ENCODE measurements around the gene PGBD5.

Gene PGBD5

DNA sequence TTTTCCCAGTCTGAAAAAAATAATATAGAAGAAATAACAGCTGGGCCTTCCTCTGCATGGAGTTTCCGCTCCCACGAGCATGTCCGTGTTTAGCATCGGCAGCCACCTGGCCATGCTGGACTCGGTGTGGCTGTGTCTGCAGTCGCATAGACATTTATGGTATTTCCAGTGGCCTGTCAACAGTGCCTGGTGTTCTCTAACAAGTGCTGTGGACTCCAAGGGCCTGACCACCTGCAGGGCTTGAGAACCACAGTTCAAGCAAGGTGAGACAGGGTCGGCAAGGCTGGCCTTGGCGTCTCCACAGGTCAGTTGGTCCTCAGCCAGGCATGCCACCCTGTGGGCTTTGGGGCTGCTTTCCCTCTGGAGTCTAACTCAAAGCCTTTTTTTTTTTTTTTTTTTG is 124.8 kb downstream of the PGBD5 start:
- DNase-seq (ENCODE audit: low read depth) = no peak

DNA sequence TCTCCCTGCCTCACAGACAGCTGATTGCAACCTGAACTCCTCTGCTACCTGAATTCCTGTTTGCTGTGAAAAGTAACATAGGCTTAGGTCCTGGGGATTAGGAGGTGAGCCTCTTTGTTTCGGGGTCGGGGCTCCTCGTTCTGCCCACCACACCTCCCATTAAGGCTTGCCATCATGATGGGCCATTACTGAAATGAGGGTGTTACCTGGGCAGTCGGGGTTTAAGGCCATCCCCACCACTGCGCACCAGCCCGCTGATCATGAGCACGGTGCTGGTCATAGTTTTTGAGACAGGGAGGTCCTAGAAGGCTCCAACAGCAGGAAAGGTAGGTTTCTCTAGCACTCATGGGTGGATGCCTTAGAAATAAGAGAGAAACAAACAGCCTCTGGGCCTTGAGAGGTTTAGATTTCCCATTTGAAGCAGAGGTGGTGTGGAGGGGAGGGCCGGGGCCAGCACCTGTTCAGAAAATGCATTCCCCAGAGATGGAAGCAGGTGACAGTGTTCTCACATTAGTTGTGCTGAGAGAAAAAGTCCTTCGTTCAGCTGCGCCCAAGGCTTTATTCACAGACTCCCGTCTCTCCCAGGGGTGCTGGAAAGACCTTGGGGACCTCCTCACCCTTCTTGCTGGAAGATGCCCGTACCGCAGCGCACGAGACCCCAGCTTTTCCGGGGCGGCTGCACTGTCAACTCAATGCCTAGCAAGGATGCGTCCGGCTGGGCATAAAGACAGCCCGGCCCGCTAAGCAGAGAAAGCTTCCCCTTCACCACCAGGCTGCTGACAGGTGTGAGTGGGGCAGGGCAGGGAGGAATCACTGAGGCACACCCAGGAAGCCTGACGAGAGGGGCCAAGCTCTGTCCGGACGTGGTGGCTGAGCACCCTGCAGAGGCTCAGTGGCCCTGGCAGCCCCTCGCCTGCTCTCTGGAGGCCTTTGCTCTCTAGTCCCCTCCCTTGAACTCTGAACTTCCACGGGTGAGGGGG is 125.5 kb downstream of the PGBD5 start:
- DNase-seq (ENCODE audit: low read depth) = no peak

DNA sequence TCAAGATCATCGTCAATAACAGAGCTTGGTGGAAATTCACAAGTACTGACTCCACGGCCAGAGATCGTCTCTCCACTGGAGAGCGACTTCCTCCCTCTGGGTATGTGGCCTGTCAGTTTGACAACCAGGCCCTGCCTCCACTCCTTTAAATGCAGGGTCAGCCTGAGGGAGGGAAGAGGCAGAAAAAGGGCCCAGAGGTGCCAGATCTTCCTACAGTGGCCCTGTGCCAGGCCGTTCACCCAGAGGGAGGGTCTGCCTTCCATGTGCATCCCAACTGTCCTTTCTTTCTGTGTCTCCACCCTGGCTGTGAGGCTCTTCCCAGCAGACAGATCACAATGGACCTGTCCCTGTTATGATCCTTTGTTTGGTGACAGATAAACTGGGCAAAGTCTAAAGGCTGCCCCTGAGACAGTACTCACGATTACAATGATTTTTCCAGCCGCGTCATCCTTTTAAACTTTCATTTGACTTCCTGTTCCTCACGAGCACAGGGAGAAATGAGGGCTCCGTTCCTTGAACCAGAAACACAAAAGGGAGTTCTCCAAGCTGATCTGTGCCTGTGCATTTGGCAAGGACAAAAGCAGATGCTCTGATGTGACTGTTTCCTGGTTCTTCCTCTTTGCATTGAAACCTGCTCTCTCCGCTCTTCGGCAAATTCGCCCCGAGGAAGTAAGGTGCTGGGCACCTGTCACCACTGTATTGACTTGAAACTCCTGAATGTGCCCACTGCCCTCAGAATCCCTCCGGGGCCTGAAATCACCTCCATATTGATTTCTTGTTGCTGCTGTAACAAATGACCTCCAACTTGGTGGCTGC is 126.7 kb downstream of the PGBD5 start:
- DNase-seq (ENCODE audit: low read depth) = no peak

DNA sequence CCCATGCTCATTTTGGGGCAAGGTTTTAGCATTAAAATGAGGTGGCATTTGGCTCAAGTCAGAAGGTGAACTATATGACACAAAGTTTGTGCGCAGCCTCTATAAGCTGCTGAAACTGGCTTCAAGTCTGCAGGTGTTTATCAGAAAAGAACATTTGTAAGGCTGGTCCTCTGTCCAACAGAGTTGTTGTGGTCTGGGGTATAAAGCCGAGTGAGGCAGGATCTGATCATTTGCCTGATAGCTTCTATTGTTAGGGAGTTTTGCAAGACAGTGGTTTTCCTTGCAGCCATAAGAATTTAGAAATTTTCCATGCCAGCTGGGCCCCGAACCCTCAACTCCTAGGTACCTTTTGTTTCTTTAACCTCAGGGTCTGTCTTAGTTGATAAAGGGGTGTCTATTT is 130.8 kb downstream of the PGBD5 start:
- DNase-seq (ENCODE audit: low read depth) = no peak

DNA sequence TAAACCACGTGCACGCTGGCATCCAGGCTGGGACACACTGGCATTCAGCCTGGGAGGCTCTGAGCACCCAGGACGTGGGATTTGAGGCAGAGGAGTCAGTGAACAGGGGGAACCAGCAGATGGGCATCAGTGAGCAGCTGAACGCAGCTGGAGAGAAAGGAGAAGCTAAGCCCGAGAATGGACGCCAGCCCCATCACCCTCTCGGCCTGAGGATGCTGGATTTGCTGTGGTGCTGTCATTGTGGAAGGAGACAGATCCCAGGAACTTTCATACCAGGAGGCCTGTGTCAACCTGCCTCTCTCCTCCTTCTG is 132.8 kb downstream of the PGBD5 start:
- no peak for DNase-seq (ENCODE audit: low read depth)

DNA sequence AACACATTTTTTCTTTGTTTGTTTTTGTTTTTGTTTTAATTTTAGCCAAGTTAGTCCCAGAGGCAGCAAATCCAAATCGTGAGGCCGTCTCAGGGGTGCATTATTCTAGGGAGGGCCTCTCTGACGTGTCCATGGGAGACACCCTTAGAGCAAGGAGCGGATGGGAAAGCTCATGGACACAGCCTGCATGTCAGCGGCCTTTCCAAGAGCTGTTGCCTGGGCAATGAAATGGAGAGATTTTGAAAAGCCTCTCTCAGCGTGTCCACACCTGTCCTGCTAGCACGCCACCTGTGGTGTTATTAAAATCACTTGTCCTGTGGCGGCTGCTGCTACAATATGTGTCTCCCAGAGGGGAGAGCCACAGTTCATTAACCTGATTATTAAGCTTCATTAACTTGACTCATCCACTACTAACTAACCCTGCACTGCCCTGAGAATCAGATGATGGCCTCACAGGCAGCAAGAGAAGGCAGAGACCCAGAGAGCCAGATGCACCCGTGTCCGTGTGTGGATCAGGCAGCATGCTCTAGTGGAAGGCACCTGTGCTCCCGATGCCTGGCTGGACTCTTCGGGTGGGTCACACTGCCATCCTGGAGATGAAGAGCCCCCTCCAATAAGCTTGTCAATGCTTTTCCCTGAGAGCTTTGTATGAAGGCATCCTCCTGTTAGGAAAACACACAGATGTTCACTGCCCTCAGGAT is 133.3 kb downstream of the PGBD5 start:
- no peak for DNase-seq (ENCODE audit: low read depth)

DNA sequence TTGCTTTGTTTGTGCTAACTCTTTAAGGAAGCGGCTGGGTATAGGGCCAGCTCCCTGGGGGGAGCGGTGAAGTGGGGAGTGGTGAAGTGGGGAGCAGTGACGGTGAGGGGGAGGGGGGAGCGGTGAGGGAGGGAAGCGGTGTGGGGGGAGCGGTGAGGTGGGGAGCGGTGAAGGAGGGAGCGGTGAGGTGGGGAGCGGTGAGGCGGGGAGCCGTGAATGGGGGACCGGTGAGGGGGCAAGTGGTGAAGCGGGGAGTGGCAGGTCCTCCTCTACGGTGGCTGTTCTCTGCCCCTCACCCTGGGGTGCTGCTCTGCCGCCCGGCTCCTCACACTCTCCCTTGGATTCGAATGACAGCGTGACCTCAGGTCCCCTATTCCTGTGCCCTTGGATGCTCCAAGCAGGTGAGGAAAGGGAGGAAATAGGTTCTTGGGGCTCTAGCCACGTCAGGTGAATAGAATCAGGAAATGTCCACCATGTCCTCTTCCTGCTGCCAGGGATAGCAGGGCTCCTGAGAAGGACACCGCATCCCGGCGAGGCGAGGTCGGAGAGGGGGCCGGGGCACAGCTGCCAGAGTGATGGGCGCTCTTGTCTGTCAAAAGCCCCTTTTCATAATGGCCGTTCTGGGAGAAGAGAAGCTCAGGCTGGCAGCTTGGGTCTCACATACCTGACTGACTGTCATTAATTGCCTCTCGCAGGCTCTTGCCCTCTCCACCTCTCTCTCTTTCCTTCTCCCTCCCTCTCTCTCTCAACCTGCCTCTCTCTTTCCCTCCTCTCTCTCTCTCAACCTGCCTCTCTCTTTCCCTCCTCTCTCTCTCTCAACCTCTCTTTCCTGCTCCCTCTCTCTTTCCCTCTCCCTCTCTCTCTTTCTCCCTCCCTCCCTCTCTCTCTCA is 134.2 kb downstream of the PGBD5 start:
- no peak for DNase-seq (ENCODE audit: low read depth)

DNA sequence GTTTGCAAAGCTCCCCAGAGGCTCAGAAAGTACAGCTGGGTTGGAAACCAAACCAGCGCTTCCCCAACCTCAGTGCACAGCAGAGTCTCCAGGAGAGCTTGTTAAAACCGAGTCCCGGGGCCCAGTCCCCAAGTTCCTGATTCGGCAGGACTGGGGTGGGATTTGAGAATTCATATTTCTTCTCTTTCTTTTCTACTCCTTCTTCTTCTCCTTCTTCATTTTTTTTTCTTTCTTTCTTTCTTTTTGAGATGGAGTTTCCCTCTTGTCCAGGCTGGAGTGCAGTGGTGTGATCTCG is 136.8 kb downstream of the PGBD5 start:
- no peak for DNase-seq (ENCODE audit: low read depth)

DNA sequence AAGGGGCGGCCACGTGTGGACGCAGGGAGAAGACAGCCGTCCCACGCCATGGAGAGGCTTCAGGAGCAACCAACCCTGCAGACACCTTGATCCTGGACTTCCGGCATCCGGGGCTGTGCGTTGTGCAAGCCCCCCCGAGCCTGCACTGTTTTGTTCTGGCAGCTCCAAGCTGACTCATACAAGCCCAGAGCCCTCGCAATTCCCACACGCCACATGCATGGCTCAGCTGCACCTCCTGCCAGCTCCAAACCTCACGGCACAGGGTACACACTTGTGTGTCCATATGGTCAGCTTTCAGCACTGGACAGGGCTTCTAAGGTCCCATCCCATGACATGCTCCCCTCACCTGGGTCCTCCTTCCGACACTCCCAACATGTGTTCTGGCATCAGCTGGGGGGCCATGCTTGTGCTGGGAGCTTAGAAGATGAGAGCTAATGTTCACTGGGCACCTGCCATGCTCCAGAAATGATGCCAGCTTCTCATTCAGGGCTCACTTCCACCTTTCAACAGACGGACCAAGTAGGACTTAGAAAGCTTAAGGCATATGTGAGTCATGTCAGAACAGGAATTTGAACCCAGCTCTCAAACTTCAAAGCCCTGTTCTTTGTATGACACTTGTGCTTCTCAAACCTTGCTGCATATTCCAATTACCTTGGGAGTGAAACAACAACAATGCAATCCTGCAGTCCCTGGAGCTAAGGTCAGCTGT is 137.3 kb downstream of the PGBD5 start:
- no peak for DNase-seq (ENCODE audit: low read depth)

DNA sequence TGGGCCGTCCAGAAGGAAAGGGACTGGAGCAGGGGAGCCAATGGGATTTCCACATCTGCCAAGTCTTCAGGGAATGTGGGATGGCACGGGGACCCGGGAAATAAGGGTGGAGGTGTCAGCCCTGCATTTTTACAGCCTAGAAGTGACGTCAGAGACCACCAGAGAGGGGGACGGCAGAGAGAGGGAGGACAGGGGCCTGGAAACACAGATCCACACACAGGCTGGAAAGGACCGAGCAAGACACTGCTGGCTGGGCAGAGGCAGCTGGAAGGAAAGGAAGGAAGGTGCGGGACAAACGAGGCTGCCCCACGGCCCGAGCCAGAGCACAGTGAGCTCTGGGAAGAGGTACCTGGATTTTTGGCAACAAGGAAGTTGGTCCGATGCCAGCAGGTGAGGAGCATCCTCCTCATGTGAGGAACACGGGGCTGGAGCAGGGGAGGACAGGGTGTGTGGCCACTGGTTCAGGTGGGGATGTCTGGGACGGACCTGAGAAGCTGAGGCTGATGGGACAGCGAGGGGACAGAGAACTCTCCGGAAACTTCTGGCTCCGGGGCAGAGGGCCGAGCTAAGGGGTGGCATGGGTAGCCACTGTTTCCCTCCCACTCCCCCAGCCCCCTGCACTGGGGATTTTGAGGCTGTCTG is 138.3 kb downstream of the PGBD5 start:
- no peak for DNase-seq (ENCODE audit: low read depth)

DNA sequence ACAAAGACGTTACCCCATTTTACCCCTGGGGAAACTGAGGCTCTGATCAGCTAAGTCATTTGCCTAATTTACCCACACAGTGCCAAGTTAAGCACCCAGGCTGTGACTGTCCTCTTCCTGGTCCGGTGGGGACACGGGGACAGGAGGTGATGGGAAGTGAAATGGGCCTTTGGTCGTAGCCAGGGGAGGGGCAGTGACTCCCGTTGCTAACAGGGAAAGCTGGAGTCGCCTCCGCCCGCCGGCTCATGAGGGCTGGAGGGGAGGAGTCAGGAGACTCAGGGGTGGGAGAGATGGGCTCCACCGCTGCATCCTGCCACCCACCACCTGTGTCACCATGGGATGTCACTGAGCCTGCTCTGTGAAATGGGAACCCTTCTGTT is 139.3 kb downstream of the PGBD5 start:
- no peak for DNase-seq (ENCODE audit: low read depth)

DNA sequence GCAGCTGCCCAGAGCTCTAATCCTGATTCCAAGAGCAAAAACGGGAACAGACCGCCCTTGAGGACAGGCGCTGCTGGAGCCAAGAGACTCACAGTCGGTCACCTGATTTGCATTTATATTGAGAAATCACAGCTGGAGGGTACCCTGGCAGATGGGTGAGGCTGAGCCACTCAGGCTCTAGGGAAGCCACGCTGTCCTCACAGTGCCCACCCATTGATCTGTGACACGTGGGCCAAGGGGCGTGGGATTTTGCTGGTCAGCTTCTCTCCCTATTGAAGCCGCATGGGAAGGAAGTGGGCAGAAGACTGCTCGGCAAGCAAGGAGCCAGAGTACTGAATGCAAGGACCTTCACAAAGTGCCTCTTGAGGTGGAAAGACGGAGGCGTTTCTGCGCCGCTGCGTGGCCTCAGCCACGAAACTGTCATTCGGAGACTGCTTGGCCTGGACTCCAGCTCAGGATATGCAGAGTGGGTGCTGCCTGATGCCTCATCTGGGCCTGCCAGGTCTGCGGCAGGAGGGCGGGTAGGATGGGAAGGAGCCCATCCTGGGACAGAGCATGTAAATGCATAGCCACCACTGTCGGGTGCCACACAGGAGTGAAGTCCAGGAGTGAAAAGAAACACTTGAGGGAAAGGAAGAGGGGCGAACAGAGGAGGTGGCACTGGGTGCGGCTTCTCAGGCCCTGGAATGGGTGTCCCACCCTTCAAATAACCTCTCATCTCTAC is 139.8 kb downstream of the PGBD5 start:
- DNase-seq (ENCODE audit: low read depth) = no peak

DNA sequence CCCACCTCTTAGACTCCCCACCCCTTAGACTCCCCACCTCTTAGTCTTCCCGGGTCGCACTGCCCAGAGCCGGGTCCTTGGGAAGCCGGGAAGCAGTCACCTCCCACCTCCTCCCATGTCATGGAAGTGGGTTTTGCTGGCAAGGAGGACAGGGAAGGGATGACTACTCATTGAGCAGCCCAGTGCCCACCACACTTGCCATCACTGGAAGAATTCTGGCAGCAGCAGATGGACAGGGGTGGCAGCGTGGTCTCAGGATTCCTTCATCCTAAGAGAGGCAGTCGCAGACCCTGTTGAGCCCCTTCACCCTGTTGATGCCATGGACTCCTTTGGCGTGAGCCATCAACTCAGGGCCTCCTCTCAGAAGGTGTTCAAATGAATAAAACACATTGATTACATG is 140.8 kb downstream of the PGBD5 start:
- DNase-seq (ENCODE audit: low read depth) = no peak

DNA sequence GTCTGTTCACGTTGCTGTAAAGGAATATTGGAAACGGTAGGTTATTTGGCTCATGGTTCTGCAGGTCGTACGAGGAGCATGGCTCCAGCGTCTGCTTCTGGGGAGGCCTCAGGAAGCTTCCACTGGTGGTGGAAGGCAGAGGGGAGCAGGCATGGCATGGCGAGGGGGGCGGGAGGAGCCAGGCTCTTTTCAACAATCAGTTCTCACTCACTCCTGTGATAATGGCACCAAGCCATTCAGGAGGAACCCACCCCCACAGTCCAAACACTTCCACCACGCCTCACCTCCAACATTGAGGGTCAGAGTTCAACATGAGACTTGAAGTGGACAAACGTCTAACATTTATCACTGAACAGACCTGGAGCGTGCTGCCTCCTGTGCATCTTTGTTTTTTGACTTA is 141.2 kb downstream of the PGBD5 start:
- no peak for DNase-seq (ENCODE audit: low read depth)

DNA sequence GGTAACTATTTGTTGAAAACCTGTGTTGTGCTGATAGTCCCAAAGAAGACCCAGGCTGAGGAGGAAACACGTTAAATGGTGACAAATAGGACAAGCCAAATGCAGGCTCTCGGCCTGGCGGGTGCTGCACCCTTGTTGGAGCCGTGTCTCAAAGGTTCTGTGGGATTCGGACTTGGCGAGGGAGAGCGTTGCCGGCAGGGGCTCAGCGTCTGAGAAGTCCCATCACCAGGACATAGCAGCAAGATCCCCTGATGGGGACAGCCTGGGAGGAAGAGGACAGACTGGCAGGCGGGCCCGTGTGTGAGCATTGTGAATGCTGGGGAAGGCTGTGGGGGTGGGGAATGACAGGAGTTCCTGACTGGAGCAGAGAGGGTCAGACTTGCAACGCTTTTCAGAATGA is 142.5 kb downstream of the PGBD5 start:
- DNase-seq (ENCODE audit: low read depth) = no peak

DNA sequence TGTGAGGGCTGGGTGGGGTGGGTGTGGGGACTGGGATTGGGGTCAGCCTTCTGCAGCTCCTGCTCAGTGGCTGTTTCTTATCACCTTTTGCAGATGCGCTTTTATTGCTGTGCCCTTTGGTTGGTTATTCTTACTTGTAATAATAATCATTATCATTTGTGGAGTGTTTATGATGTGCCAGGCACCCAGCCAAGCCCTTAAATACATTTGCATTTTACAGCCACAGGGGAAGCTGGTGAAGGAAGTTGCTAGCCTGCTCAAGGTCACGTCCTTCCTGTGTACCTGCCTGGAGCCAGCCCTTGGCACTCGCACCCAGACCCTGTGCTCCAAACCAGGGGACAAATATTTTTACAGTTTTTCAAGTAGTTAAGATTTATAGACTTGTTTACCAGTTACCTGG is 144.0 kb downstream of the PGBD5 start:
- no peak for DNase-seq (ENCODE audit: low read depth)

DNA sequence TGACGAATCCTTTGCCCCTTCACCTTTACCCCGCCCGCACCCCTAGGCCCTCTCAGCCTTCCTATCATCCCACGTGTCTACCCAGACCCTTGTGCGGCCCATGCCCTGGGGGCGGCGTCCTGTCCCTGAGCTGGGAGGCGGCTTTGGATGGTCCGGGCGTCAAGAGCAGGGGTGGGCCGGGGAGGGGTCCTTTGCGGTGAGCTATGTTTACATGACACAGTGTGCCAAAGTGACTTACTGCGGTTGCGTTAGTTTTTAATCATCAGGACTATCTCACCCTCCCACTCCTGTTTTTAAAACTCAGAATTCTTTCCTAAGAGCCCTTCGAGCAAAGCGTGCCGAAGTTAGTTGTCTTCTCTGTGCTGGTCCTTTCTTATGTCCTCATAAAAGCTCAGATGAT is 144.6 kb downstream of the PGBD5 start:
- no peak for DNase-seq (ENCODE audit: low read depth)

DNA sequence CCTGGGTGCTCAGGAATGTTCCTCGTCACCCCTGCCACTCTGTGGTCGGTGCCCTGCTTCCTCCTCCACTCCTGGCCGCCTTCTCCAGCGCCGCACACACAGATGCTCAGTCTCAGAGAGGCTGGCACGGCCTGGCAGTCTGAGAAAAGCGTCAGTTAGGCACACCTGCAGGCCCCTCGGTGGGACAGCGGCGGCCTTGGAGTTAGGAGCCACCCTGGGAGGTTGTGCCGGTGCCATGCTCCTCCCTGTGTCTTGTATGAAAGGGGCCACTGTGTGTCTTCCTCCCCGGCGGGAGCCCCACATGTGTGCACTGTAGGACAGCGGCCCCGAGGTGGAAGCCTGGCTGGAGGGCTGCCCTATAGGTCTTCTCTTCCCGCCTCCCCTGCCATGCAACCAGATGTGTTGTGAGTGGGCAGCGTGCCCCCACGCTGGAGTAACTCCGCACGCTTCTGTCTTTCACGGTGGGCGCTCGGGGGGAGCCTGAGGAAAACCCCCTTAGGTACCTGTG is 145.2 kb downstream of the PGBD5 start:
- DNase-seq (ENCODE audit: low read depth) = no peak

DNA sequence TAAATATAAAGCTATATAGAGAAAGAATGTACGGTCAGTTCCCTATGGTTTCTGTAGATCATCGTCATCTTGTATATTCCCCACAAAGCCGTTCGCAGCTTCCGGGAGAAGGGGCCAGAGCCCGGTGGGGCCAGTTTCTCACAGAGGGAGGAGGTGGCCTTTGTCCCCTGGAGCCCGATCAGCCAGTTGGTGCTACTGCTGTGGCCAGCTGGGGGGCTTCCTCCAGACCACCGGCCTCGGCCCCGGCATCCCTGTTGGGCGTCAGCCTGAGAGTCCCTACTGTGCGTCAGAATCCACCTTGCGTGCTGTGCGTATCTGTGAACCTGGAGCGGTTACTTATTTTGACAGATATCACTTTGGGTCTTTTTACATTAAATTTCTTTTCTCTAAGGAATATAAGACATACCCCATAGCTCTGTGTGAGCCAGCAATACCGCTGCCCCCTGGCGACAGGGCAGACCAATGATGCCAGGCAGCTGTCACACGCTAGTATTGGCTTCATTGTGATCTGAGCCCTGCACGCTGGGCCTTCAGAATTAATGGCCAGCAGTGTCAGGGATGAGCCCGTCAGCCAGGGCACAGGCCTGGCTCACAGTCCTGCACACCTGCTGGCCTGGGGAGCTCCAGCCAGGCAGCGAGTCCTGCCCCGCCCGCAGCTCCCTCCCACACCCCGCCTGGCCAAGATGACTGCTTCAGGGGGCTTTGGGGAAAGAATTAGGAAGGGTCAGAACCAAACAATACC is 145.9 kb downstream of the PGBD5 start:
- no peak for DNase-seq (ENCODE audit: low read depth)
